GM12878 (cell line): ENCODE data around the gene C16orf86.

ENCODE experiments used
- CHD4 ChIP-seq: fragments of 200-600 bp; sonication (generic); IDR thresholded peaks from 2 replicates; pipeline ENCODE4 v1.6.1; 2016; ENCODE audit warnings: mild to moderate bottlenecking
- CREM ChIP-seq: IDR thresholded peaks from 2 replicates; pipeline ENCODE4 v1.6.1; 2014; ENCODE audit warnings: antibody characterized with exemption, low read depth
- NFIC ChIP-seq: IDR thresholded peaks from 2 replicates; pipeline ENCODE4 v1.6.1; 2012; ENCODE audit warnings: low read depth, mild to moderate bottlenecking, inconsistent platforms, low read length, moderate library complexity
- PKNOX1 ChIP-seq: fragments of 450-650 bp; IDR thresholded peaks from 2 replicates; pipeline ENCODE4 v1.6.1; 2016; ENCODE audit warnings: mild to moderate bottlenecking
- POLR2A ChIP-seq: IDR thresholded peaks from 2 replicates; pipeline ENCODE4 v1.6.1; 2011; ENCODE audit warnings: low read depth, mild to moderate bottlenecking, low read length
- POLR2AphosphoS5 ChIP-seq: IDR thresholded peaks from 2 replicates; pipeline ENCODE4 v1.6.1; 2011; ENCODE audit warnings: mild to moderate bottlenecking, low read length, inconsistent platforms
- RAD51 ChIP-seq: fragments of 450-650 bp; IDR thresholded peaks from 2 replicates; pipeline ENCODE4 v1.6.1; 2016; ENCODE audit warnings: moderate library complexity, mild to moderate bottlenecking, inconsistent platforms
- ZNF687 ChIP-seq: fragments of 450-650 bp; IDR thresholded peaks from 2 replicates; pipeline ENCODE4 v1.6.1; 2017; ENCODE audit warnings: mild to moderate bottlenecking, moderate library complexity
- TF ChIP-seq, protein P1 (sequence below), 3 experiments: IDR thresholded peaks in 2 of 3; conservative IDR thresholded peaks in 1 of 3; 2 replicates each; pipeline ENCODE4 v1.5.1; 2011; ENCODE audit warnings: low read depth in 3 of 3, low read length in 3 of 3, mild to moderate bottlenecking in 3 of 3, control low read depth in 2 of 3, moderate library complexity in 2 of 3, inconsistent platforms in 1 of 3, mixed read lengths in 1 of 3; ENCODE audit not compliant: control insufficient read depth in 2 of 3, insufficient read depth in 1 of 3; ENCODE audit errors: extremely low read depth in 1 of 3
- TF ChIP-seq, protein P2 (sequence below): IDR thresholded peaks from 2 replicates; pipeline ENCODE4 v1.6.1; 2011; ENCODE audit warnings: borderline replicate concordance, low read depth, mild to moderate bottlenecking, moderate library complexity, mixed read lengths, low read length; ENCODE audit not compliant: insufficient read depth; ENCODE audit errors: extremely low read length

DNA sequence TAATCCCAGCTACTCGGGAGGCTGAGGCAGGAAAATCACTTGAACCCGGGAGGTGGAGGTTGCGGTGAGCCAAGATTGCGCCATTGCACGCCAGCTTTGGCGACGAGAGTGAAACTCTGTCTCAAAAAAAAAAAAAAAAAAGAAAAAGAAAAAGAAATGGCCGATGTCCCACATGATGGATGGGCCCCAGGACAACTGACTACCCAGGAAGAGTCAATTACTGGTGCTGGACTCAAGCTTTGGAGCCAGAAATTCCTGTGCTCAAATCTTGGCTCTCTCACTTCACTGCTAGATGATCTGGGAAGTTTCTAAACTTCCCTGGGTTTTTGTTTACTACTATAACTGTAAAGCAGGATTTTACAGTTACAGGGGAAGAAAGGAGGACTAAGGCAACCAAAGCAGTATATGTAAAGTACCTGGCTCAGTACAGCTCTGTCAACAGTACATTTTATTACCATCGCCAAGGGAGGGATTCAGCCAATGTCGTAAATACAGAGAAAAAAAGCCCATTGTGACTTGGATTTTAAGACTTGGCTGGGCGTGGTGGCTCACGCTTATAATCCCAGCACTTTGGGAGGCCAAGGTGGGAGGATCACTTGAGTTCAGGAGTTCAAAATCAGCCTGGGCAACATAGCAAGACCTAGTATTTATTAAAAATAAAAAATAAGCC lies 11.9 kb downstream of the C16orf86 start:
- TF ChIP-seq PKNOX1 (no peak), CHD4 (no peak), POLR2A (no peak), NFIC (no peak), POLR2AphosphoS5 (no peak), RAD51 (no peak), ZNF687 (no peak), CREM (no peak)
- TF ChIP-seq, protein P1, sequence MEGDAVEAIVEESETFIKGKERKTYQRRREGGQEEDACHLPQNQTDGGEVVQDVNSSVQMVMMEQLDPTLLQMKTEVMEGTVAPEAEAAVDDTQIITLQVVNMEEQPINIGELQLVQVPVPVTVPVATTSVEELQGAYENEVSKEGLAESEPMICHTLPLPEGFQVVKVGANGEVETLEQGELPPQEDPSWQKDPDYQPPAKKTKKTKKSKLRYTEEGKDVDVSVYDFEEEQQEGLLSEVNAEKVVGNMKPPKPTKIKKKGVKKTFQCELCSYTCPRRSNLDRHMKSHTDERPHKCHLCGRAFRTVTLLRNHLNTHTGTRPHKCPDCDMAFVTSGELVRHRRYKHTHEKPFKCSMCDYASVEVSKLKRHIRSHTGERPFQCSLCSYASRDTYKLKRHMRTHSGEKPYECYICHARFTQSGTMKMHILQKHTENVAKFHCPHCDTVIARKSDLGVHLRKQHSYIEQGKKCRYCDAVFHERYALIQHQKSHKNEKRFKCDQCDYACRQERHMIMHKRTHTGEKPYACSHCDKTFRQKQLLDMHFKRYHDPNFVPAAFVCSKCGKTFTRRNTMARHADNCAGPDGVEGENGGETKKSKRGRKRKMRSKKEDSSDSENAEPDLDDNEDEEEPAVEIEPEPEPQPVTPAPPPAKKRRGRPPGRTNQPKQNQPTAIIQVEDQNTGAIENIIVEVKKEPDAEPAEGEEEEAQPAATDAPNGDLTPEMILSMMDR (IDR thresholded peaks at IDR 0.05 in 2 of 3, conservative IDR thresholded peaks at IDR 0.05 in 1 of 3; ENCODE audit: control insufficient read depth in 2 of 3, extremely low read depth in 1 of 3, insufficient read depth in 1 of 3, low read depth in 3 of 3, low read length in 3 of 3) = no peak
- TF ChIP-seq, protein P2, sequence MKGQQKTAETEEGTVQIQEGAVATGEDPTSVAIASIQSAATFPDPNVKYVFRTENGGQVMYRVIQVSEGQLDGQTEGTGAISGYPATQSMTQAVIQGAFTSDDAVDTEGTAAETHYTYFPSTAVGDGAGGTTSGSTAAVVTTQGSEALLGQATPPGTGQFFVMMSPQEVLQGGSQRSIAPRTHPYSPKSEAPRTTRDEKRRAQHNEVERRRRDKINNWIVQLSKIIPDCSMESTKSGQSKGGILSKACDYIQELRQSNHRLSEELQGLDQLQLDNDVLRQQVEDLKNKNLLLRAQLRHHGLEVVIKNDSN = no peak
